Mesendoderm (in vitro differentiated cells): ENCODE results near the gene GSTM1.

Source experiments
- DNase-seq: peaks from one replicate; pipeline ENCODE4 v3.0.0; 2013
- H2AK5ac ChIP-seq: 2 replicates; pipeline ENCODE4 v1.6.1; 2013; ENCODE audit warnings: low read length, inconsistent platforms
- H2BK120ac ChIP-seq: 2 replicates; pipeline ENCODE4 v1.6.1; 2013; ENCODE audit warnings: low read depth, mild to moderate bottlenecking, low read length, moderate library complexity, mixed read lengths
- H2BK15ac ChIP-seq: replicated peaks from 2 replicates; pipeline ENCODE4 v1.6.1; 2013; ENCODE audit warnings: low read depth, mild to moderate bottlenecking, moderate library complexity
- H2BK5ac ChIP-seq: 2 replicates; pipeline ENCODE4 v1.6.1; 2013; ENCODE audit warnings: low read length, inconsistent platforms
- H3K18ac ChIP-seq: 2 replicates; pipeline ENCODE4 v1.6.1; 2013; ENCODE audit warnings: mild to moderate bottlenecking, low read length, mixed read lengths
- H3K23ac ChIP-seq: one replicate; pipeline ENCODE4 v1.6.1; 2013; ENCODE audit warnings: low read length
- H3K27ac ChIP-seq: 2 replicates; pipeline ENCODE4 v1.5.1; 2013; ENCODE audit warnings: low read depth, mild to moderate bottlenecking, inconsistent platforms, low read length, moderate library complexity
- H3K27me3 ChIP-seq: 2 replicates; pipeline ENCODE4 v1.6.1; 2013; ENCODE audit warnings: low read length, control low read depth, mild to moderate bottlenecking, inconsistent platforms; ENCODE audit not compliant: insufficient read depth, poor library complexity
- H3K36me3 ChIP-seq: 2 replicates; pipeline ENCODE4 v1.6.1; 2013; ENCODE audit warnings: low read length, inconsistent platforms; ENCODE audit not compliant: control insufficient read depth, insufficient read depth
- H3K4ac ChIP-seq: one replicate; pipeline ENCODE4 v1.6.1; 2013; ENCODE audit warnings: low read depth, mild to moderate bottlenecking, low read length, moderate library complexity
- H3K4me1 ChIP-seq: 2 replicates; pipeline ENCODE4 v1.6.1; 2013; ENCODE audit warnings: low read depth, low read length, inconsistent platforms; ENCODE audit not compliant: control insufficient read depth
- H3K4me2 ChIP-seq: 2 replicates; pipeline ENCODE4 v1.6.1; 2013; ENCODE audit warnings: low read length
- H3K4me3 ChIP-seq: 2 replicates; pipeline ENCODE4 v1.5.1; 2013; ENCODE audit warnings: mild to moderate bottlenecking, low read length
- H3K56ac ChIP-seq: one replicate; pipeline ENCODE4 v1.6.1; 2013; ENCODE audit warnings: low read length
- H3K79me1 ChIP-seq: 2 replicates; pipeline ENCODE4 v1.6.1; 2013; ENCODE audit warnings: low read length, inconsistent platforms
- H3K79me2 ChIP-seq: 2 replicates; pipeline ENCODE4 v1.6.1; 2013; ENCODE audit warnings: mild to moderate bottlenecking, low read length; ENCODE audit not compliant: control insufficient read depth, insufficient read depth
- H3K9ac ChIP-seq: 2 replicates; pipeline ENCODE4 v1.6.1; 2013; ENCODE audit warnings: low read length, inconsistent platforms
- H4K5ac ChIP-seq: one replicate; pipeline ENCODE4 v1.6.1; 2013; ENCODE audit warnings: low read length
- H4K8ac ChIP-seq: one replicate; pipeline ENCODE4 v1.6.1; 2013; ENCODE audit warnings: low read depth, mild to moderate bottlenecking, control low read depth, low read length, moderate library complexity
- WGBS: extraction: QIAGEN DNeasy Blood & Tissue Kit; methylation state at CpG from one replicate; pipeline ENCODE4 v1.1.7; 2013; ENCODE audit warnings: low lambda C conversion rate, missing lambda C conversion rate; ENCODE audit not compliant: insufficient coverage; ENCODE audit errors: extremely low coverage; 5-methylcytosine and 5-hydroxymethylcytosine counted together

Gene GSTM1

GRCh38 chr1:109652402-109652801, 35.2 kb upstream of the GSTM1 start:
- no peak overlapping the region for H2BK15ac ChIP-seq
- H3K4me1 ChIP-seq = peaks cover 2% of the 10 kb centered on the region
- no peak overlapping the region for H3K56ac ChIP-seq
- no peaks in the 10 kb centered on the region for H3K79me1 ChIP-seq
- no peak overlapping the region for H3K4me3 ChIP-seq
- no peak overlapping the region for H3K18ac ChIP-seq
- H3K4me2 ChIP-seq = no peak overlapping the region
- DNase-seq = no peak
- H3K9ac ChIP-seq = no peak overlapping the region
- no peaks in the 10 kb centered on the region for H3K79me2 ChIP-seq
- no peak overlapping the region for H4K8ac ChIP-seq
- H4K5ac ChIP-seq = no peak overlapping the region
- no peak overlapping the region for H3K23ac ChIP-seq
- H2BK5ac ChIP-seq = no peak overlapping the region
- no peak overlapping the region for H3K27ac ChIP-seq
- H2BK120ac ChIP-seq = no peak overlapping the region
- no peaks in the 10 kb centered on the region for H3K36me3 ChIP-seq
- peaks cover 3% of the 10 kb centered on the region for H3K27me3 ChIP-seq
- no peak overlapping the region for H3K4ac ChIP-seq
- no peak overlapping the region for H2AK5ac ChIP-seq
- WGBS = no CpG with 5 or more reads among the region's 2 CpGs

GRCh38 chr1:109653306-109653705, 34.3 kb upstream of the GSTM1 start:
- no peak for DNase-seq
- Histone ChIP-seq H3K23ac (no peak overlapping the region), H3K9ac (no peak overlapping the region), H4K5ac (no peak overlapping the region), H2BK120ac (no peak overlapping the region), H2BK15ac (no peak overlapping the region), H2AK5ac (no peak overlapping the region), H3K36me3 (no peaks in the 10 kb centered on the region), H4K8ac (no peak overlapping the region), H3K18ac (no peak overlapping the region), H3K27me3 (peaks cover 3% of the 10 kb centered on the region), H3K56ac (no peak overlapping the region), H3K79me1 (no peaks in the 10 kb centered on the region), H3K4me1 (peaks cover 2% of the 10 kb centered on the region), H3K27ac (no peak overlapping the region), H2BK5ac (no peak overlapping the region), H3K4me2 (no peak overlapping the region), H3K4ac (no peak overlapping the region), H3K4me3 (no peak overlapping the region), H3K79me2 (no peaks in the 10 kb centered on the region)
- WGBS = no CpG with 5 or more reads among the region's 2 CpGs

GRCh38 chr1:109654519-109654918, 33.1 kb upstream of the GSTM1 start:
- H2BK120ac ChIP-seq = no peak overlapping the region
- H3K18ac ChIP-seq = no peak overlapping the region
- no peak for DNase-seq
- H3K9ac ChIP-seq = no peak overlapping the region
- H2BK5ac ChIP-seq = no peak overlapping the region
- H3K4me3 ChIP-seq = no peak overlapping the region
- H4K5ac ChIP-seq = no peak overlapping the region
- no peak overlapping the region for H3K56ac ChIP-seq
- no CpG with 5 or more reads among the region's 12 CpGs for WGBS
- H3K4me2 ChIP-seq = no peak overlapping the region
- no peak overlapping the region for H3K4ac ChIP-seq
- H4K8ac ChIP-seq = no peak overlapping the region
- H3K36me3 ChIP-seq = no peaks in the 10 kb centered on the region
- H2AK5ac ChIP-seq = no peak overlapping the region
- no peak overlapping the region for H2BK15ac ChIP-seq
- peaks cover 2% of the 10 kb centered on the region for H3K4me1 ChIP-seq
- H3K27ac ChIP-seq = no peak overlapping the region
- no peaks in the 10 kb centered on the region for H3K79me2 ChIP-seq
- H3K23ac ChIP-seq = no peak overlapping the region
- H3K27me3 ChIP-seq = peaks cover 3% of the 10 kb centered on the region
- no peaks in the 10 kb centered on the region for H3K79me1 ChIP-seq

- peak; percentile 85 for DNase-seq
- H3K56ac ChIP-seq = peak within 1 kb of the TSS; percentile 91
- no peaks in the 10 kb centered on the region for H3K79me1 ChIP-seq
- H3K23ac ChIP-seq = no peak within 1 kb of the TSS
- no peak within 1 kb of the TSS for H2BK120ac ChIP-seq
- H3K9ac ChIP-seq = peak within 1 kb of the TSS; percentile 78
- peak within 1 kb of the TSS; percentile 70 for H3K4me3 ChIP-seq
- H3K27ac ChIP-seq = no peak within 1 kb of the TSS
- WGBS = no CpG with 5 or more reads among the region's 54 CpGs
- H3K4me1 ChIP-seq = peaks cover 2% of the 10 kb centered on the region
- no peak within 1 kb of the TSS for H4K5ac ChIP-seq
- H4K8ac ChIP-seq = no peak within 1 kb of the TSS
- no peak within 1 kb of the TSS for H3K18ac ChIP-seq
- H3K79me2 ChIP-seq = no peaks in the 10 kb centered on the region
- H3K4ac ChIP-seq = no peak within 1 kb of the TSS
- H2BK15ac ChIP-seq = no peak within 1 kb of the TSS
- H3K4me2 ChIP-seq = peak within 1 kb of the TSS; percentile 90
- peaks cover 3% of the 10 kb centered on the region for H3K27me3 ChIP-seq
- H2AK5ac ChIP-seq = no peak within 1 kb of the TSS
- no peak within 1 kb of the TSS for H2BK5ac ChIP-seq
- H3K36me3 ChIP-seq = no peaks in the 10 kb centered on the region
These were observed 31.8 kb upstream of the GSTM1 start, which contains the start of gene GSTM4 for GRCh38 chr1:109655615-109656519. TSS of gene GSTM4 (plus strand) at chr1:109656099. CDS start at chr1:109656390, 291 bp downstream.

GRCh38 chr1:109657395-109657794, 30.2 kb upstream of the GSTM1 start:
- no peaks in the 10 kb centered on the region for H3K79me1 ChIP-seq
- no peak overlapping the region for H3K4ac ChIP-seq
- H3K23ac ChIP-seq = no peak overlapping the region
- DNase-seq = no peak
- no peak overlapping the region for H4K8ac ChIP-seq
- peaks cover 2% of the 10 kb centered on the region for H3K4me1 ChIP-seq
- no peak overlapping the region for H2AK5ac ChIP-seq
- no peak overlapping the region for H2BK5ac ChIP-seq
- H3K4me3 ChIP-seq = no peak overlapping the region
- H3K36me3 ChIP-seq = no peaks in the 10 kb centered on the region
- no peak overlapping the region for H3K27ac ChIP-seq
- no peak overlapping the region for H2BK15ac ChIP-seq
- no peak overlapping the region for H3K4me2 ChIP-seq
- no peak overlapping the region for H3K18ac ChIP-seq
- peaks cover 3% of the 10 kb centered on the region for H3K27me3 ChIP-seq
- H4K5ac ChIP-seq = no peak overlapping the region
- H3K79me2 ChIP-seq = no peaks in the 10 kb centered on the region
- H3K9ac ChIP-seq = no peak overlapping the region
- H3K56ac ChIP-seq = no peak overlapping the region
- no CpG with 5 or more reads among the region's 4 CpGs for WGBS
- H2BK120ac ChIP-seq = no peak overlapping the region
